Measurements from ENCODE around the gene GON7.

DNA sequence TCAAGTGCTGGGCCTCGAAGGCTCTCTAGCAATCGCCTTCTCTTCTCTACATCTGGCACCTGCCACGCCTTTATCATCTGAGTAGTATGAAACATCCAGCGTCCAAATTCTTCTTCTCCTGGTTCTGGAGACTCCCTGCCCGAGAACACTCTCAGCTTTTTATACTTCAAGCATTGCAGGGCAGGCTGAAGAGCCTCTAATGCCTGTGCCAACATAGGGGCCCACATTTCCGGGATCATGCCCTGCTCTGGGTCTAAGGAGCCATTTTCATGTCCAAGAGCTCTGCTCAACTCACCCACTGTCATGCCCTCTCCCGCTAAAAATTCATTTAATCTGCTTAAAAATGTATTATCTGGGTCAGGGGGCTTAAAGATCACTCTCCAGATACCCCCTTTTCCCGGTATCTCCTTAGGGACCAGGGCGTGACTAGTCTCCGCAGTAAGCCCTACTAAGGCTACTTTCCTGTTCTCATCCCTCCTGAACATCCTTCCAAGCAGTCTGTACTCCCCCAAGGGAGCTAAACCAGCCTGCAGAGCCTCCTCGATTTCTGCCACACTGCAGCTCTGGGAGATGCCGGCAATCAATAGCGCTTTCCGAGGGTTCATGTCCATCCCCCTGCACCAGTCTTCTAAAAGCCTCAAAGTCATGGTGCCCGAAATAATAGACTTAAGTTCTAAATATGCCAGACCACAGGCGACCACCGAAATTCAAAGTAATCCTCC, 23.1 kb downstream of the GON7 start:
- TF ChIP-seq POLR2AphosphoS5 (IDR thresholded peaks at IDR 0.05; ENCODE audit: borderline replicate concordance, low read depth, low read length) (no peak), EZH2 (IDR thresholded peaks at IDR 0.05) (no peak)
